Endothelial cell of umbilical vein (primary cell): ENCODE measurements around the gene NAA38. TPM values are rescaled to one million over a fixed set of nuclear protein-coding genes. Genes with fewer than 3 reads are reported as not detected.

Experiments
- BruUV-seq: library from RNA; stranded (reverse); fragments of 400-500 nt; replicated peaks from 2 replicates; lab custom pipeline; 2021; lab: Mats Ljungman, UMichigan
- CTCF ChIA-PET: fragments of 300-600, 350-600 bp; sonication (Branson Sonifier 250); formaldehyde crosslinking; loops from one replicate; lab custom pipeline; 2021; ENCODE audit warnings: antibody characterized with exemption, inconsistent platforms; lab: Charles Lee
- POLR2A ChIA-PET: fragments of 300-600, 350-600 bp; sonication (Branson Sonifier 250); formaldehyde crosslinking; loops from one replicate; lab custom pipeline; 2021; ENCODE audit warnings: antibody characterized with exemption, inconsistent platforms; lab: Charles Lee
- DNase-seq: peaks from one replicate; pipeline ENCODE4 v3.0.0-alpha.2; 2011; ENCODE audit warnings: low read depth, low spot score
- FAIRE-seq: peaks from 2 replicates; lab custom pipeline; 2011; peaks lifted over from hg19 to GRCh38; lab: Jason Lieb, UNC
- H2AFZ ChIP-seq: 2 replicates; pipeline ENCODE4 v1.6.0; 2012; ENCODE audit warnings: low read depth, low read length, control low read depth, inconsistent platforms
- H3K27ac ChIP-seq: 2 replicates; pipeline ENCODE4 v1.5.1; 2011; ENCODE audit warnings: low read depth, mild to moderate bottlenecking, control low read depth, low read length, moderate library complexity; ENCODE audit not compliant: insufficient read depth
- H3K27me3 ChIP-seq, 2 experiments: 2 replicates each; pipeline versions ENCODE4 v1.6.0 to v1.6.1; 2011; ENCODE audit warnings: low read length in 2 of 2, mixed read lengths in 1 of 2; ENCODE audit not compliant: control insufficient read depth in 2 of 2, insufficient read depth in 2 of 2
- H3K36me3 ChIP-seq, 2 experiments: 2 replicates in 1 of 2; 3 replicates in 1 of 2; pipeline ENCODE4 v1.5.1; 2011; ENCODE audit warnings: low read length in 2 of 2, mild to moderate bottlenecking in 1 of 2, moderate library complexity in 1 of 2; ENCODE audit not compliant: control insufficient read depth in 2 of 2, insufficient read depth in 2 of 2; ENCODE audit errors: extremely low read depth in 1 of 2
- H3K4me1 ChIP-seq: 3 replicates; pipeline ENCODE4 v1.5.1; 2011; ENCODE audit warnings: mild to moderate bottlenecking, low read length; ENCODE audit not compliant: control insufficient read depth, insufficient read depth; ENCODE audit errors: extremely low read depth
- H3K4me2 ChIP-seq: 2 replicates; pipeline ENCODE4 v1.6.1; 2011; ENCODE audit warnings: low read length, control low read depth, mixed read lengths; ENCODE audit not compliant: insufficient read depth
- H3K4me3 ChIP-seq, 3 experiments: fragments of 200-600 bp in 1 of 3; sonication (generic), shearing (Covaris generic) in 1 of 3; replicated peaks in 1 of 3; 2 replicates each; pipeline ENCODE4 v1.5.1; 2011 to 2016; ENCODE audit warnings: control low read depth in 3 of 3, low read length in 3 of 3, mild to moderate bottlenecking in 2 of 3, inconsistent platforms in 1 of 3, low read depth in 1 of 3, moderate library complexity in 1 of 3; ENCODE audit not compliant: insufficient read depth in 1 of 3
- H3K79me2 ChIP-seq: 2 replicates; pipeline ENCODE4 v1.6.0; 2012; ENCODE audit warnings: low read length, inconsistent platforms; ENCODE audit not compliant: control insufficient read depth, insufficient read depth
- H3K9ac ChIP-seq: replicated peaks from 2 replicates; pipeline ENCODE3; 2011; ENCODE audit warnings: low read length, control low read depth; ENCODE audit not compliant: insufficient read depth; ENCODE audit errors: extremely low read depth
- H3K9me1 ChIP-seq: replicated peaks from 3 replicates; pipeline ENCODE4 v1.6.0; 2011; ENCODE audit warnings: mild to moderate bottlenecking, low read length; ENCODE audit not compliant: control insufficient read depth, insufficient read depth; ENCODE audit errors: extremely low read depth
- H3K9me3 ChIP-seq: replicated peaks from 2 replicates; pipeline ENCODE4 v1.5.1; 2012; ENCODE audit warnings: low read length, inconsistent platforms; ENCODE audit not compliant: control insufficient read depth, insufficient read depth
- H4K20me1 ChIP-seq: replicated peaks from 2 replicates; pipeline ENCODE3; 2011; ENCODE audit warnings: mild to moderate bottlenecking, low read length; ENCODE audit not compliant: control insufficient read depth, insufficient read depth; ENCODE audit errors: extremely low read depth
- CTCF ChIP-seq, 2 donors: IDR thresholded peaks; 1 replicate in 1 of 2; 2 replicates in 1 of 2; pipeline ENCODE4 v1.5.1; 2011; ENCODE audit warnings: low read length in 2 of 2, mild to moderate bottlenecking in 2 of 2, moderate library complexity in 2 of 2, control low read depth in 1 of 2, inconsistent platforms in 1 of 2, low read depth in 1 of 2; ENCODE audit not compliant: insufficient read depth in 1 of 2; ENCODE audit errors: extremely low read depth in 1 of 2
- EZH2 ChIP-seq: IDR thresholded peaks from 2 replicates; pipeline ENCODE4 v1.6.1; 2012; ENCODE audit warnings: borderline replicate concordance, low read depth, mild to moderate bottlenecking, moderate library complexity, low read length, inconsistent platforms; ENCODE audit not compliant: severe bottlenecking
- FOS ChIP-seq: IDR thresholded peaks from 2 replicates; pipeline ENCODE4 v1.6.1; 2011; ENCODE audit warnings: mild to moderate bottlenecking, low read length, moderate library complexity, borderline replicate concordance; ENCODE audit not compliant: insufficient read depth
- POLR2AphosphoS5 ChIP-seq: IDR thresholded peaks from 2 replicates; pipeline ENCODE4 v1.6.1; 2012; ENCODE audit warnings: low read depth, mild to moderate bottlenecking, control low read depth, low read length, moderate library complexity; ENCODE audit not compliant: insufficient read depth
- dilution Hi-C: fragments of 300-500 bp; cut with MboI; formaldehyde crosslinking; loops from one replicate; pipeline ENCODE4 v1.15.0; 2019; ENCODE audit warnings: low sequenced_read_pairs; ENCODE audit not compliant: extremely low pct_ligation_motif_present
- intact Hi-C: fragments of 100-400 bp; cut with micrococcal nuclease; formaldehyde crosslinking; loops from one replicate; pipeline ENCODE4 v1.10.0; 2022
- polyA plus RNA-seq, 4 experiments: library from polyadenylated mRNA; depleted of rRNA in 3 of 4; stranded (reverse) in 3 of 4; unstranded in 1 of 4; fragments of >200 nt; gene quantifications; 2 replicates each; pipeline versions ENCODE4 v1.2.1 to v1.2.3, GENCODE V29; 2011 to 2012; ENCODE audit warnings: missing spikeins in 1 of 4
- total RNA-seq: library from RNA; stranded (reverse); gene quantifications from 2 replicates; pipeline ENCODE4 v1.2.3, GENCODE V29; 2021

The NAA38 gene
- total and polyA plus RNA-seq, 2 donors (not counting 3 experiments of a cell fraction or from before 2014, with no cell fraction given), result 119 to 267 TPM

GRCh38 chr17:7851438-7852261 lies 5.7 kb downstream of the NAA38 start:
- DNase-seq, result peak; percentile 88
- Histone ChIP-seq H3K36me3 (peaks cover 6 to 38% of the 10 kb centered on the region in 2 experiments), H3K4me3 (no peak overlapping the region), H2AFZ (no peak overlapping the region), H3K27me3 (no peaks in the 10 kb centered on the region), H3K27ac (no peak overlapping the region), H4K20me1 (no peaks in the 10 kb centered on the region), H3K9ac (no peak overlapping the region), H3K4me1 (peaks cover 20% of the 10 kb centered on the region), H3K9me1 (no peaks in the 10 kb centered on the region), H3K4me2 (no peak overlapping the region), H3K79me2 (peaks cover 2% of the 10 kb centered on the region), H3K9me3 (no peaks in the 10 kb centered on the region)
- peak; percentile 94 for FAIRE-seq
- TF ChIP-seq CTCF (IDR thresholded peaks at IDR 0.05; ENCODE audit: extremely low read depth in 1 of 2, insufficient read depth in 1 of 2, low read depth in 1 of 2, low read length in 2 of 2) (peak; percentile 91 to 98), POLR2AphosphoS5 (peak; percentile 69), EZH2 (no peak), FOS (no peak)
- dilution Hi-C loops (no loop called here), intact Hi-C loops (loop anchor here (1.0 to 10.0 kb wide), 5 partner anchors 8 to 827 kb away; partner anchors contain the start of genes BCL6B and KDM6B)
- ChIA-PET POLR2A (no interaction called here), CTCF (interaction anchor here (0.6 to 1.8 kb wide), 7 partner anchors 10 to 139 kb away, joined by 3 to 17 read pairs (median 4); partner anchors contain the start of gene KDM6B)
- BruUV-seq, result no TSS peak
